GM18517 (cell line): ENCODE results near the gene DNAH11.
"Not testable (repeated sequence)": the region's sequence is repeated elsewhere in the genome, so short reads cannot be mapped to it uniquely, and the experiment has no call there.

Experiments used
- ATAC-seq: cut with Tn5 transposase; IDR thresholded peaks from one replicate; pipeline ENCODE4 v1.9.1; 2021; ENCODE audit warnings: mild to moderate bottlenecking, moderate library complexity; ENCODE audit not compliant: unreplicated experiment

The DNAH11 gene

DNA sequence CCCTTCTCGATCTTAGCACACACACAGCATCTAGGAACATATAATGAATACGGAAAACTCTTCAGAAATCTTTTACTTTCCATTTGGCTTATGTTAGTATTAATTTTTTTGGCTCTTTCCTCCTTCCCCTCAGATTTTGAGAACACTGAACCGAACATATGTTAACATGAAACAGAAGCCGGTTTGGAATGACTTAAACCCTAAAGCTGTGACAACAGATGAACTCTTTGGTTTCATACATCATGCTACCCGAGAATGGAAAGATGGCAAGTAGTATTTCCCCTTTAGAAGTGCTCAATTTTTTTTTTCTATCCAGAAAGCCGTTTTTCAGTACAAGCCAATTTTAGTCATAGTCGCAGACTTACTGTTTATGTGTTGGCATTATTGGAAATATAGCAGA is 164.7 kb downstream of the DNAH11 start:
- ATAC-seq = no peak

DNA sequence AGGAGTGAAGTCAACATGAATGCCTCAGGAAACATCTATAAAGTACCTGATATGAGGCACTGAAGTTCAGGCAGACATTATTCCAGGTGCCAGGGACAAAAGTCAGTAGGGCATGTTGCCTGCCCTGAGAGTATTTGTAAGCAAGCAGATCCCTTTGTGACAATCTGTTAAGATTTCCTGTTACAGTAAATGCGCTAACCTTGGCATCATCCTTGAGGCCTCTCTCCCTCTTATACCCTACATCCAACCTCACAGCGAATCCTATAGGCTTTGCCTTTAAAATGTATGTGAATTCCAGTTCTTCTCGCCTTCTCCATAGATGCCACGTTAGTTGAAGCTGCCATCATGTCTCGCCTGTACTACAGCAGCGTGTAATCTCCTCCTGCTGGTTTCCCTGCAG is 165.3 kb downstream of the DNAH11 start:
- no peak for ATAC-seq

DNA sequence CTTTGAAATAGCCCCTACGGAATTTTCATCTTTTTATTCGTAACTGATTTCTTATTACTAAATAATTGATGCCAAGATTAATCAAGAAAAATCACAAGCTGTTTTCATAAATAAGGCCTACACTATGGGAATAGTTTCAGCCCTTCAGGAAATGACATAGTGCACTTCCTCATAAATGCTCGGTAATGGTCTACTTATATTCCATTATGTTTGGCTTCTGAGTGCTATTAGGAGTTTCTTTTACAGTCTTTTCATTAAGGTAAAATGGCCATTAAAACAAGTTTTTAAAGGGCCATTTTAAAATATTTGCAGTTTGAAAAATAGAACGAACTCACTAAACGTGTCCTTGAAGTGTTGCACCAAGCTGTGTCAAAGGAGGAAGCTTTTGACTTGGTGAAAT is 174.5 kb downstream of the DNAH11 start:
- ATAC-seq = no peak

DNA sequence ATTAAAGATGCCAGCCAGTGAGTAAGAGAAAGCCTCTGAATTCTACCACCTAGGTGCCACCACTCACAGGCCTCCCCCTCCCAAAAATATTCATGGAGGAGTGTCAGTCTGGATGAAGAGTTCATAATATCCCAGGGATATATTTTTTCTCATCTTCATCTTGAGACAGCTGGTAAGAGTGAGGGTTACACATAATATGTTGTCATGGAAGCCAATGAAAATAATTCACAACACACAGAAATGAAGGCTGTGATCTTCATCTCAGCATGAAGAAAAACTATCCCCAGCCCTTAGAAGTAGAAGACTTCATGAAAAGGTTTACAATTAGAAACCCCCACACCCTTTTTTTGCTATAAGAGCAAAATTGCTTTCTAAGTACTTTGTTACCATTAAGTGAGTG is 175.6 kb downstream of the DNAH11 start:
- no peak for ATAC-seq

DNA sequence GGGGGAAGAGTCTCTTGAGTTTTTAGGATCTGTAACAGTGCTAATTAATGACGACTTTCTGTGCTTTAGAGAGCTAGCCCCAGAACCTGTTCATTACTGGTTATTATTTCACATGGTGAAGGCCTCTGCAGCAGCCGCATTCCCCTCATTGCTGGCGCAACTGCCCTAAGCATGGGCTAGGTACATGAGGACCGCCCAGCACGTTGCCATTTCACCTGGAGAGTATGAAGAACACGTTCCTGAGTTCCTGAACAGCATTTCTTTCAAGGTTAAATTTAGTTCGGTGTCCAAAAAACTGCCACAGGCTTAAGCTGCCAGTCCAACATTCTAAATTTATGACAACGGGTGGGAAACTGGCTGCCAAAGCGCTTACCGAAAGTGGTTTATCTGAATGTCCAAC is 177.0 kb downstream of the DNAH11 start:
- no peak for ATAC-seq

DNA sequence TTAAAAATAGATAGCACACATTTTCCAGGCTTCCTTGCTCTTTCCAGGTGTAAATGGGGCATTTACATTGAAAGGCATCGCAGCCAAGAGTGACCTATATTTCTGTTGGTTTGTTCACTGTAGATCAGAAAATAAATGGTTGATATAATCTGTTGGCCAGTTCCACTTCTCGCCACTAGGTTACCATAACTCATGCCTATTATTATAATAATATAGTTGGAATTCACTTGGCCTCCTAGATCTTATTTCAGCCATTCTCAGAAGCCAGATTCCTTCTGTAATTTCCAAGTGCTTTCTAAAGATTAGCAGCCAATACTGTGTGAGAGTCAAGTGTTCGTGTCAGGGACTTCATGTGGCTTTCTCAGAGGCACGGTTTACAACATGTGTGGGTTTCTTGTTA is 179.5 kb downstream of the DNAH11 start:
- no peak for ATAC-seq

DNA sequence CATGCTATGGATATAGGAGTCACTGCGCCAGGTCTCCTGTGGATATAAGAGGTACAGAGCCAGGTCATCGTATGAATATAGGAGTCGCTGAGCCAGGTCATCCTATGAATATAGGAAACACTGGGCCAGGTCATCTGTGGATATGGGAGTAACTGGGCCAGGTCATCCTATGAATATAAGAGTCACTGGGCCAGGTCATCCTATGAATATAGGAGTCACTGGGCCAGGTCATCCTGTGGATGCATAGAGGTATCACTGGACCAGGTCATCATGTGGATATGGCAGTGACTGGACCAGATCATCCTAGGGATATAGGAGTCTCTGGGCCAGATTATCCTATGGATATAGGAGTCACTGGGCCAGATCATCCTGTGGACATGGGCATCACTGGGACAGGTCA is 181.7 kb downstream of the DNAH11 start:
- ATAC-seq = no peak

DNA sequence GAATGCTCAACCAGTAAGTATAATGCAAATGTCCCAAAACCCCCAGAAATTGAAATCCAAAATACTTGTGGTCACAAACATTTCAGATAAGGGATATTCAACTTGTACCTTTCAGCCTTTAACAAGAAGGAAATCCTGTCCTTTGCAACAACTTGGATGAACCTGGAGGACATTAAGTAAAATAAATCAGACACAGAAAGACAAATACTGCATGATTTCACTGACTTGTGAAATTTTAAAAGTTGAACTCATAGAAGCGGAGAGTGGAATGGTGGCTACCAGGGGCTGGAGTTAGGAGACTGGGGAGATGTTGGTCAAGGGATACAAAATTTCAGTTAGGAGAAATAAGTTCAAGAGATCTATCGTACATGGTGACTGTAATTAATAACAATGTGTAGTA is 187.6 kb downstream of the DNAH11 start:
- ATAC-seq = no peak

DNA sequence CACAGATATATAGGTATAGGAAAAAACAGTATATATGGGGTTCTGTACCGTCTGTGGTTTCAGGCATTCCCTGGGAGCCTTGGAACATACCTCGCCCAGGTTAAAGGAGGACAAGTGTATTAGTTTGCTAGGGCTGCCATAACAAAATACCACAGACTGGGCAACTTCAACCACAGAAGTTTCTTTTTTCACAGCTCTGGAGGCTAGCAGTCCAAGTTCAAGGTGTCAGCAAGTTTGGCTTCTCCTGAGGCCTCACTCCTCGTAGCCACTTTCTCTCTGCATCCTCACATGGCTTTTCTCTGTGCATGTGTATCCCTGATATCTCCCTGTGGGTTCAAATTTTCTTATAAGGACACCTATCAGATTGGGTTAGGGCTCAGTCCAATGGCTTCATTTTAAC is 189.1 kb downstream of the DNAH11 start:
- no peak for ATAC-seq

DNA sequence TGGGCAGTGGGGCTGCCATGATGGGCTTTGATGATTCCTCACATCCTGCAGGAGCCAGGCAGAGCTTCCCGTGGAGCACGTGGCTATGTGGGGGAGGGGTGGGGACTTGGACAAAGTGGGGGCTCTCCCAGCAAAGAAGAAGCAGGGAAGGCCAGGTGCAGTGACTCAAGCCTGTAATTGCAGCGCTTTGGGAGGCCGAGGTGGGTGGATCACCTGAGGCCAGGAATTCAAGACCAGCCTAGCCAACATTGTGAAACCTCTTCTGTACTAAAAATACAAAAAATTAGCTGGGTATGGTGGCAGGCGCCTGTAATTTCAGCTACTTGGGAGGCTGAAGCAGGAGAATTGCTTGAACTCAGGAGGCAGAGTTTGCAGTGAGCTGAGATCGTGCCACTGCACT is 190.1 kb downstream of the DNAH11 start:
- not testable (repeated sequence) for ATAC-seq

DNA sequence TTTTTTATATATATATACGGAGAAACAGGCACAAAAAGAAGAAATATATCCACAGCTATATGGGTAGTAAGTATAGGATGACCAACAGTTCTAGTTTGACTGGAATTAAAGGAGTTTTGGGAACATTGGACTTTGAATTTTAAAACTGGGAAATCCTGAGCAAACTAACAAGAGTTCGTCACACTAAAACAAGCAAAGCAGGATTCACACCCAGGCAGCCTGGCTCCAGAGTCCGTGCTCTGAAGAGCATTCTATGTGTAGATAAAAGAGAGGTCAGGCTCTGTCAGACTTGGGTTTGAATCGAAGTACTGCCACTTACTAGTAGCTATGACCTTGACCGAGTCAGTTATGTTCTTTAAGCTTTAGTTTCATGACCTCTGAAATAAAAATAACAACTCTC is 191.0 kb downstream of the DNAH11 start:
- no peak for ATAC-seq

DNA sequence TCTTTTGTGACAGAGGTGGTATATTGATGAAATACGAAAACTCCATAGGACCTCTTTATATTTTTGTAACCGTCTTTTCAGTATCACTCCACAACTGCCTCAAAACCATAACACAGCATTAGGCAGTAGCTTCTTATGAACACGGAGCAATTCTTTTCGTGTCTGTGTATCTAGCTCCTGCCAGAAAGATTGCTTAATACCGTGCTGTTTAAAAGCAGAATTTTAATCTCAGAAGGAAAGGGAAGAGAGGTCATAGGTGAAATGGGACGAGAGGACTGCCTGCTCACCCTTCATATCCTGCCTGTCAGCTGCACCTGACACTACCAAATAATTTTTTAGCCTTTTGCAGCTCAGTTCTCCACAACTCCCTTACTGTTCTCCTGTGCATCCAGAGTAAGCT is 200.7 kb downstream of the DNAH11 start:
- no peak for ATAC-seq

DNA sequence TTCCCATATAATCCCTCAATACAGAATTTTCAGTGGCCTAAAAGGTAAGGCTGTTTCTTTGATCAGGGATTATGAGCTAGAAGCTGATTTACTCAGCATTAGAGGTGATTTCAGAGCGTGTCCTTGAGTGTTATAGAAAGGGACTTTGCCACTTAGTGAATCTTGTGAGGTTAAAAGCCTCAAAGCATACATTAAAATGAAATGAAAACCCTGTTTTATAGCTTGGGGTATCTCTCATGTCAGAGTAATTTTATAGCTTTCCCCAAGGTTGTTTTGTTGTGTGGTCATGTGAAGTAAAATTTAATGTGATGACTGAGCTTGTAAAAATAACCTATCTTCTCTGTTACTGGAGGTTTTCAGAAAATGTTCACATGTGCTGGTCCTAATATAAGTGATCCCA is 204.1 kb downstream of the DNAH11 start:
- ATAC-seq = no peak

DNA sequence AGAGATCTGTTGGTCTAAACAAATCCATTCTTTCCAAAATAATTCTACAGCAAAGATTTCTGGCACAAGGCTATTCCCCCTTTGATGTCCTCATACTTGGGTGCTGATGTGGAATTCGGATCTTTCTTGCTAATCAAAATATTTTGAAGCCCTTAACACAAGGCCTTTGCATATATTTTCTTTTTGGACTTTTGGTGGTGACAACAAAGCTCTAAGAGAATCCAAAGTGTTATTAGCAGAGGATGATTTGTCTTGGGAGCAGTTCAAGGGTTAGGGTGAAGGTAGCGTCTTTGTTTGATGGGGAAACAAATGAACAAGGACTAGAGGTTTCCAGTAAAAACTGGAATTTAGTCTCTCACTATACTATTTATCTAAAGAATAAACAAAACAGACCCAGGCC is 205.0 kb downstream of the DNAH11 start:
- ATAC-seq = no peak

DNA sequence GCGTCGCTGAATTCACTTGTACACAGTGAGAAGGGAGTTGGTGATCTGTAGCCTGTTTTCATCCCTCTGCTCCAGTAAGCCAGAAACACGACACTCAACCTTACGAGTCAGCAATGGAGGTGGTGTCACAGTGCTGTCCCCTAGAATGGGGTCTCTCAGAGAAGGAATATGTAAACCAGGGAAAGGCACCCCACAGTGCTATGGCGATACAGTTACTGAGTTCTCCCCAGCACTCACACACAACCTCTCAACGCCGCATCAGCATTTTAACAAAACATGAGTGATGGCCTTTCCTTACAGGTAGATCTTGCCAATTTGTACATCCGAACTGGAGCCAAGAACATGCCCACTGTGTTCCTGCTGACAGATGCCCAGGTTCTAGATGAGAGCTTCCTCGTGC is 206.5 kb downstream of the DNAH11 start:
- ATAC-seq = no peak

DNA sequence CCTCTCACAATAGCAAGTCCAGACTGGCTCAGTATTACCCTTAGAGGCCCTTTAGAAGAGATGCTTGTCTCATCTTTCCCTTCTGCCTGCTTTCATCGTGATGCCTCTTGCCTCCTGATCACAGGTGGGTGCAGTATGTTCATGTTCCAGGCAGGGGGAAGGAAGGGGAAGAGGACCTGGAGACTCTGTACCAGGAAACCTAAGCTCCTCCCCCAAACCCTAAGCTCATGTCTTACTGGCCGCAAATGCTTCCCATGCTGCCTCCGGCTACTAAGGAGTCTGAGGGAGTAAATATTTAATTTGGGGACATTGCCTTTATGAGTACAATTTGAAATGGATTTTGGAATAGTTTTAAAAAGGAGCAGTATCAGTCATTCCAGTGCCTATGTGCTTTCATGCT is 210.2 kb downstream of the DNAH11 start:
- no peak for ATAC-seq

DNA sequence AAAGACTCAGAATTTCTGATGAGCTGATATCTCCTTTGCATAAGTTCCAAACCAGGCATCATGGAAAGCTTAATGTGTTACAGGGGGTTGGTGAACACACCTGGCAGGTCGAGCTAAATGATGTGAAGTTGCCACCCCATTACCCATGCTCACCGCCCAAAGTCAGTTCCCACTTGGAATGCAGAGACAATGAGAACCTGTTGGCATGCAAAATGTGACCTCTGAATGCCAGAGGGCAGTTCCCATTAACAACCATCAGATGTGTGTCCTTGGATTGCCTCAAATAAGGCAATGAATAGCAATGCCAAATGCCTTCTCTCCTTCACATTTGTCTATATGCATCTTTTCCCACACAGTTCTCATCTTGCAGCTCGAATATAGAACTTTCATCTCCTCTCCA is 212.1 kb downstream of the DNAH11 start:
- ATAC-seq = no peak

DNA sequence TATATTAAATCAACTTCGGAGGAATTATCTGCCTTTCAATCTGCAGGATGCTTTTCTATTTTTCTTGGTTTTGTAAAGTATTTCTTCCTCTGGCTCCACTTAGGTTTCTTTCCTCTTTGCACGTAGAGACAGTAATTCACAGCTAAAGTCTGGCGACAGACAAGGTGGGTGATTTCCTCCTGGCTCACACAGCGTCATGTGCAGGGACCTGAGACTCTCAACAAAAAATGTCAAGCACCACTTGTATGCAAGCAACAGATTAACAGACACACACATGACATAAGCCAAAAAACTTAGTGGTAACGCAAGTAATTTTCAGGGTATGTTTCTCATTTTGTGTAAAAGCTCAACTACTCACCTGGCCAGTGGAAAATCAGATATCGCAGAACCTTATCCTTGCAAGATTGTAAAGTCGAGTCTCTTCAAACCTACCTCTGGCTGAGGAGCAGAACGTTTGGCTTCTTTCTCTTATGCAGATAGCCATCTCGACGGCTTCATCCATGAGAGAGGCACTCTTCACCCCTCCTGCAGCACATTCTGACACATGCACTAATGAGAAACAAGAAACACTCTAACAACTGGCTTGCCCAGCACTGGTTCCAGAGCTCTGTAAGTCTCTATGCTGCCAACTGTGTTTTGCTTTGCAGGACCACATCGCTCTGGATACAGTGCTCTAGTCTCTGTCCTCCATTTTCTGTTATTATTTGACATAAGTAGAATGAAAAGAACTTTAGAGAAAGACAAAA is 214.9 kb downstream of the DNAH11 start:
- no peak for ATAC-seq

DNA sequence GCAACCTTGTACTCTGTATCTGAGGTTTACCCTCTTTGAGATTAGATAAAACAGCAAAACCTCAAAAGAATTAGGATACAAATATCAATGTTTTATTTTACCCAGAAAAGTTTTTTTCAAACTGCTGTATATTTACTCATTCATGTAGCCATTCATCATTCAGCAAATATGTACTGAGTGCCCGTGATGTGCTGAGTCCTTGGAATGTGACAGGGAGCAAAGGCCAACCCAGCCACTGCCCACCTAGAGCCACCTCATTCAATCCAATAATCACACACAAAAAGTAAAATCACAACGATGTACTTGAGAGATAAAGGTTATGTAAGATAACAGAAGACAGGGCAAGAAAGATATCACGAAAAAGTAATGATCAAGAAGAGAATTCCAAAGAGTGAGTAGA is 215.4 kb downstream of the DNAH11 start:
- ATAC-seq = no peak

DNA sequence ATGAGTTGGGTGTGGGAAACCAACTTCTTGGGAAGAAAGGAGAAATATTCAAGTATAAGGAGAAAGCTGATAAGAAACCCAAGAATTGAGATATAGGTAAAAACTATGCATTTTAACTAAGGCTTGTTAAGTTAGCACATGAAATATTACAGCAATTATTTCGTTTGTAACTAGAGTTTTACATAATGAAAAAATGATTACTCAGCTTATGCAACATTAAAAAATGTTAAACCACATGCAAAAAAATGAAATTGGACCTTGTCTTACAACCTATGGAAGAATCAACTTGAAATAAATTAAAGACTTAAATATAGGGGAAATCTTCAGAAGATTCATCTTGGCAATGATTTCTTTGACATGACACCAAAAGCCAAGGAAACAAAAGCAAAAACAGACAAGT is 219.6 kb downstream of the DNAH11 start:
- no peak for ATAC-seq

DNA sequence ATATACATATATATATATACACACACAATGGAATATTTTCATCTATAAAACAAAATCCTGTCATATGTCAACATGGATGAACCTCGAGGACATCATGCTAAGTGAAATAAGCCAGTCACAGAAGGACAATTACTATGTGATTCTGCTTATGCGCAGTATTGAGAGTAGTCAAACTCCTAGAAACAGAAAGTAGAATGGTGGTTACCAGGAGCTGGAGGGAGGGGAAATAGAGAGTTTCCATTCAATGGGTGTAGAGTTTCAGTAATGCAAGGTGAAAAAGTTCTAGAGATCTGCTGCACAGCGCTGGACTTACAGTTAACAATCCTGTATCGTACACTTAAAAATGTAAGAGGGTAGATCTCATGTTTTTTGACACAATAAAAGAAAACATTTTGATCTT is 221.0 kb downstream of the DNAH11 start:
- ATAC-seq = no peak

DNA sequence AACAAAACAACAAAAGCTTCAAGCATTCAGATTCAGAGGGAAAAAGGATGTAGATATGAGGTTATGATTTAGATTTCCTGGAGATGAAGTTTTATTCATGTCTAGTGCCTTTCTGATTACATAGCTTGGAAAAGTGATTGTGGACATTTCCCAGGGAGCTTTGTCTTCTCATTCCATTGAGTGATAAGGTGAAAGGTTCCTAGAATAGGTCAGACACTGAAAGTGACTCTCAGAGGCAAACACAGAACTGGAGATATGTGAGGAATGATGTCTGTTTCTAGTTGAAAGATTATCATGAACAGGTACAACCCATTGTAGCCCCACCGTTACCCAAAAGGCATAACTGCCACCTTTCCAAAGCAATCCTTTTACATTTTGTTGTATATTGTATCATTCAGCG is 223.4 kb downstream of the DNAH11 start:
- ATAC-seq = no peak

DNA sequence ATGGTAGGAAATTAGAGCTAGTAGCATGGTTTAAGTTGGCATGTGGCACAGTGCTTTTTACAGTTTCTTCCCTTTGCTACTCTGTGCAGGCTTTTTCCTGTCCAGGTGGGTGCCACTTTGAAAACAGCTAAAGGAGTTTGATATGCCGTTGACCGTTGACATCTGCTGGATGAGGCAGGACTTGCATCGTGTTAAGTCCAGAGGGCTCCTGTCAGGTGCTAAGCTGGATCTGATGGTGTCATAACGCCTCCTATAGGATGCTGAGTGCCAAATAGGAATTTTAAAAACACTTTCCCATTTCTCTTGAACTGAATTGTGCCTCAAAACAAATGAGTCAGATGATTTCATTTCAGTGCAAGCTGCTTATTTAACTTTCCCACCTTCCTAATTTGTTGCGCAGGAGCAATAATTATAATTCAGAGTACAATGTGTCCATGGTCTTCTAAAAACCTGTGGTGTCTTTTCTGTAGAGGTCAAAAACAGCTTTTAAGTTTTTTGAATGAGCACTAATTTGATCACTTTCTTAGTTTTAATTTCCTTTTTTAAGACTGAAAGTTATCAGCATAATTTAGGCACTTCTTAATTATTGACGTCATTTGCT is 224.6 kb downstream of the DNAH11 start:
- ATAC-seq = no peak
